Lower leg skin (tissue), 4 donors: ENCODE measurements around the gene FAM180B. TPM values are rescaled to one million over a fixed set of nuclear protein-coding genes. Genes with fewer than 3 reads are reported as not detected.
"Not testable (repeated sequence)": the region's sequence is repeated elsewhere in the genome, so short reads cannot be mapped to it uniquely, and the experiment has no call there.

Source experiments
- DNase-seq, 2 donors: peaks; one replicate each; pipeline ENCODE4 v3.0.0-alpha.2; 2019; ENCODE audit warnings: low spot score in 2 of 2
- H3K4me3 ChIP-seq: fragments of 200-600 bp; sonication (generic); 2 replicates; pipeline ENCODE4 v1.5.1; 2017; ENCODE audit warnings: mild to moderate bottlenecking, low read depth; ENCODE audit not compliant: poor library complexity, severe bottlenecking
- CTCF ChIP-seq, 3 donors: fragments of 450-650 bp; IDR thresholded peaks; one replicate each; pipeline ENCODE4 v1.5.1; 2016; ENCODE audit warnings: antibody characterized with exemption in 3 of 3, mild to moderate bottlenecking in 3 of 3, moderate library complexity in 2 of 3
- POLR2A ChIP-seq, 2 donors: fragments of 450-650 bp; IDR thresholded peaks; one replicate each; pipeline ENCODE4 v1.6.1; 2016 to 2017; ENCODE audit warnings: antibody characterized with exemption in 2 of 2, mild to moderate bottlenecking in 1 of 2, moderate library complexity in 1 of 2
- WGBS, 2 donors: methylation state at CpG; one replicate each; pipeline ENCODE4 v1.1.5; 2018; 5-methylcytosine and 5-hydroxymethylcytosine counted together
- intact Hi-C: fragments of 100-400 bp; cut with DNase I; formaldehyde crosslinking; loops from one replicate; pipeline ENCODE4 v1.15.0; 2023; ENCODE audit warnings: low total_unique reads
- total RNA-seq, 4 donors: library from RNA; depleted of rRNA; stranded (reverse); fragments of >200 nt; gene quantifications; one replicate each; pipeline ENCODE4 v1.1.0, GENCODE V29; 2016

FAM180B gene
- total RNA-seq, 4 donors from 2014 or later: 0.46 to 6.3 (median 1.4) TPM; not detected in 1

GRCh38 chr11:47545298-47545697 is 41.2 kb upstream of the FAM180B start:
- no peak for TF ChIP-seq POLR2A (IDR thresholded peaks at IDR 0.05)
- intact Hi-C loops: no loop called here
- 95 to 97% methylated on average over 6 of the region's 6 CpGs for WGBS, 2 donors
- no peak overlapping the region for H3K4me3 ChIP-seq
- no peak for DNase-seq

- DNase-seq: peak in 1 of 2 donors; percentile 63
- H3K4me3 ChIP-seq, intact Hi-C loops: not testable (repeated sequence)
- WGBS, 2 donors: 95% methylated on average over 7 of the region's 7 CpGs
Observed at GRCh38 chr11:47546274-47546673, 40.2 kb upstream of the FAM180B start.

GRCh38 chr11:47550288-47551047 is 36.0 kb upstream of the FAM180B start:
- intact Hi-C loops: no loop called here
- no peak for TF ChIP-seq POLR2A (IDR thresholded peaks at IDR 0.05)
- no peak for TF ChIP-seq CTCF (IDR thresholded peaks at IDR 0.05)
- no peak for DNase-seq

GRCh38 chr11:47551086-47551485 is 35.4 kb upstream of the FAM180B start:
- intact Hi-C loops: no loop called here
- TF ChIP-seq POLR2A (IDR thresholded peaks at IDR 0.05): no peak
- TF ChIP-seq CTCF (IDR thresholded peaks at IDR 0.05): no peak
- no peak overlapping the region for H3K4me3 ChIP-seq
- DNase-seq: no peak

More at GRCh38 chr11:47550288-47551047, 36.0 kb upstream of the FAM180B start:
- H3K4me3 ChIP-seq: no peak overlapping the region
- WGBS, 2 donors: 81 to 82% methylated on average over 10 of the region's 10 CpGs

GRCh38 chr11:47552056-47552565 is 34.4 kb upstream of the FAM180B start:
- H3K4me3 ChIP-seq: peak overlapping the region; percentile 72
- DNase-seq: no peak
- TF ChIP-seq POLR2A (IDR thresholded peaks at IDR 0.05) (no peak), CTCF (IDR thresholded peaks at IDR 0.05) (no peak)
- intact Hi-C loops: no loop called here
- 1 to 2% methylated on average over 22 of the region's 22 CpGs for WGBS, 2 donors

- intact Hi-C loops: no loop called here
- peak within 1 kb of the TSS; percentile 72 for H3K4me3 ChIP-seq
- DNase-seq: peak; percentile 86 to 98
- WGBS, 2 donors: 1% methylated on average over 39 to 76 of the region's 89 CpGs
- TF ChIP-seq POLR2A (IDR thresholded peaks at IDR 0.05): no peak
- peak in 1 of 3 donors; percentile 50 for TF ChIP-seq CTCF (IDR thresholded peaks at IDR 0.05)
Observed at GRCh38 chr11:47552566-47553405, 33.7 kb upstream of the FAM180B start, which contains the start of gene CELF1. TSS of gene CELF1 (minus strand) at chr11:47553132. CDS start at chr11:47499523, 53,609 bp downstream.
